K562 (cell line): ENCODE measurements around the gene MTA2. TPM values are rescaled to one million over a fixed set of nuclear protein-coding genes. Genes with fewer than 3 reads are reported as not detected.
A peak's percentile ranks its signal among the peaks of the same experiment; 100 is the strongest.

Source experiments
- ATF7 ChIP-seq: fragments of 450-650 bp; IDR thresholded peaks from 2 replicates; pipeline ENCODE4 v1.7.1; 2014; ENCODE audit warnings: mild to moderate bottlenecking, moderate library complexity
- ELF4 ChIP-seq: fragments of 450-650 bp; formaldehyde crosslinking; IDR thresholded peaks from 2 replicates; pipeline ENCODE4 v1.4.0; 2022; ENCODE audit warnings: missing genetic modification characterization
- MXD1 ChIP-seq: fragments of 250-450 bp; sonication (Bioruptor Pico); IDR thresholded peaks from 2 replicates; pipeline ENCODE4 v1.8.0; 2021; ENCODE audit warnings: borderline replicate concordance, mild to moderate bottlenecking, moderate library complexity; ENCODE audit not compliant: poor library complexity, severe bottlenecking
- POLR2AphosphoS2 ChIP-seq: IDR thresholded peaks from 2 replicates; pipeline ENCODE4 v1.6.1; 2012; ENCODE audit warnings: low read length, improper control_type of control experiment
- PYGO2 ChIP-seq: fragments of 450-650 bp; IDR thresholded peaks from 2 replicates; pipeline ENCODE4 v1.6.1; 2016; ENCODE audit warnings: mild to moderate bottlenecking, missing genetic modification characterization, moderate library complexity, missing compliant biosample characterization
- SAFB2 ChIP-seq: fragments of 200-400 bp; formaldehyde crosslinking; IDR thresholded peaks from 2 replicates; pipeline ENCODE4 v1.6.1; 2018; ENCODE audit warnings: borderline replicate concordance, low read length, low read depth, moderate library complexity; ENCODE audit not compliant: severe bottlenecking
- TCF7 ChIP-seq: sonication (generic); IDR thresholded peaks from 2 replicates; pipeline ENCODE4 v1.6.1; 2016; ENCODE audit warnings: antibody characterized with exemption, borderline replicate concordance
- ZBTB40 ChIP-seq, 2 experiments: fragments of 450-650 bp in 1 of 2; sonication (generic) in 1 of 2; formaldehyde crosslinking in 1 of 2; IDR thresholded peaks; 2 replicates each; pipeline versions ENCODE4 v1.7.1 to v1.9.0; 2016 to 2022; ENCODE audit warnings: inconsistent platforms in 1 of 2, mild to moderate bottlenecking in 1 of 2, missing genetic modification reagents in 1 of 2
- ZNF444 ChIP-seq: fragments of 250-450 bp; sonication (Bioruptor Pico); IDR thresholded peaks from 2 replicates; pipeline ENCODE4 v1.4.0; 2020; ENCODE audit warnings: mild to moderate bottlenecking, moderate library complexity
- polyA plus RNA-seq, 8 experiments: library from polyadenylated mRNA; depleted of rRNA in 4 of 8; stranded (reverse) in 5 of 8; unstranded in 3 of 8; fragments of >200 nt; fragmentation: Nextera tagmentation in 2 of 8; fragmentation: Illumina TruSeq in 1 of 8; extraction: Ambion mirVana in 2 of 8; extraction: Trizol in 1 of 8; gene quantifications; 2 replicates each; pipeline versions ENCODE4 v1.2.1 to v1.2.3, GENCODE V29; 2011 to 2014; ENCODE audit warnings: inconsistent platforms in 1 of 8, missing spikeins in 1 of 8
- total RNA-seq, 7 experiments: library from RNA; depleted of rRNA in 6 of 7; stranded (reverse); fragments of >200 nt in 6 of 7; fragmentation: Illumina TruSeq in 2 of 7; extraction: Trizol in 2 of 7; gene quantifications; 2 replicates each; pipeline versions ENCODE4 v1.2.1 to v1.2.3, GENCODE V29; 2011 to 2021; ENCODE audit warnings: low replicate concordance in 1 of 7
- TF ChIP-seq, protein P1 (sequence below), 2 experiments: fragments of 450-650 bp in 1 of 2; sonication (generic) in 1 of 2; formaldehyde crosslinking in 1 of 2; IDR thresholded peaks in 1 of 2; conservative IDR thresholded peaks in 1 of 2; 2 replicates each; pipeline versions ENCODE4 v1.6.1 to v1.8.1; 2016 to 2023; ENCODE audit warnings: mild to moderate bottlenecking in 2 of 2, moderate library complexity in 2 of 2, inconsistent platforms in 1 of 2, missing genetic modification reagents in 1 of 2
- TF ChIP-seq, protein P2 (sequence below): fragments of 450-650 bp; IDR thresholded peaks from 2 replicates; pipeline ENCODE4 v1.6.1; 2017; ENCODE audit warnings: antibody characterized with exemption

Gene MTA2
- total and polyA plus RNA-seq, 9 of the 15 experiments (the other 6 are each of a cell fraction or from before 2014, with no cell fraction given): 6.2 to 220 (median 172) TPM

GRCh38 chr11:62621567-62622470 is 20.2 kb upstream of the MTA2 start, which contains the start of gene B3GAT3 (continued):
- TF ChIP-seq, protein P1, sequence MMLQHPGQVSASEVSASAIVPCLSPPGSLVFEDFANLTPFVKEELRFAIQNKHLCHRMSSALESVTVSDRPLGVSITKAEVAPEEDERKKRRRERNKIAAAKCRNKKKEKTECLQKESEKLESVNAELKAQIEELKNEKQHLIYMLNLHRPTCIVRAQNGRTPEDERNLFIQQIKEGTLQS (IDR thresholded peaks at IDR 0.05): peak; percentile 99
- TF ChIP-seq, protein P1 (CRISPR knock-in tag; conservative IDR thresholded peaks at IDR 0.05): peak; percentile 79
- no peak for TF ChIP-seq PYGO2 (tag)
- no peak; the same call in 1 of the 2 replicates for TF ChIP-seq ELF4 (CRISPR knock-in tag)
- TF ChIP-seq, protein P2, sequence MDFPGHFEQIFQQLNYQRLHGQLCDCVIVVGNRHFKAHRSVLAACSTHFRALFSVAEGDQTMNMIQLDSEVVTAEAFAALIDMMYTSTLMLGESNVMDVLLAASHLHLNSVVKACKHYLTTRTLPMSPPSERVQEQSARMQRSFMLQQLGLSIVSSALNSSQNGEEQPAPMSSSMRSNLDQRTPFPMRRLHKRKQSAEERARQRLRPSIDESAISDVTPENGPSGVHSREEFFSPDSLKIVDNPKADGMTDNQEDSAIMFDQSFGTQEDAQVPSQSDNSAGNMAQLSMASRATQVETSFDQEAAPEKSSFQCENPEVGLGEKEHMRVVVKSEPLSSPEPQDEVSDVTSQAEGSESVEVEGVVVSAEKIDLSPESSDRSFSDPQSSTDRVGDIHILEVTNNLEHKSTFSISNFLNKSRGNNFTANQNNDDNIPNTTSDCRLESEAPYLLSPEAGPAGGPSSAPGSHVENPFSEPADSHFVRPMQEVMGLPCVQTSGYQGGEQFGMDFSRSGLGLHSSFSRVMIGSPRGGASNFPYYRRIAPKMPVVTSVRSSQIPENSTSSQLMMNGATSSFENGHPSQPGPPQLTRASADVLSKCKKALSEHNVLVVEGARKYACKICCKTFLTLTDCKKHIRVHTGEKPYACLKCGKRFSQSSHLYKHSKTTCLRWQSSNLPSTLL: no peak
- TF ChIP-seq POLR2AphosphoS2: peak; percentile 99
- no peak for TF ChIP-seq TCF7
- peak; percentile 98 for TF ChIP-seq ZBTB40 (IDR thresholded peaks at IDR 0.05)
- TF ChIP-seq ZBTB40 (CRISPR knock-in tag; IDR thresholded peaks at IDR 0.05): no peak
- TF ChIP-seq MXD1 (CRISPR knock-in tag): peak; percentile 89
- TF ChIP-seq ATF7: peak; percentile 99
- TF ChIP-seq SAFB2: no peak
- TF ChIP-seq ZNF444 (CRISPR knock-in tag): no peak
